ENCODE data around the gene POLE.

POLE gene

DNA sequence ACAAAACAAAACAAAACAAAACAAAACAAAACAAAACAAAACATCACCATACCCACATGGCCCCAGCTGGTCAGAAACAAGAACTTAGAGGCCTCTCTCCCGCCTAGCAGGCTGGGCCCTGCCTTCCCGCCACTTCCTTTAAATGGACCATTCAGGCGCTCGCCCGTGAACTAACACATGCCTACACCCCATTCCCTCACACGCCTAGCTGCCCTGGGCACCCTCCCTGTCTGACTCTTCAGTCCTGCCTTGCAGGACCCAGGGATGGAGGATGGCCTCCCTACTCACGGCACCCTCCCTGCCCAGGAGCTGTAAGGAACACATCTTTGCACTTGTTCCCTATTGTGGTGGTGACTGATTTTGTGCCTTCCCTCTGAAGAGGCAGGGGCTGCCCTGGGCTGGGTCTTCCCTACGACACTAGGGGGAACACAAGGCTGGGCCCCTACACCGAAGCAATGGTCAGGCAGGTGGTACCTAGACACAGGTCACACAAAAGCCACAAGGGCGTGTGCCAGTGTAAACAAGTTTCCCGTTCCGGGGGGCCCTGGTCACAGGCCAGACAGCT lies 47.1 kb downstream of the POLE start:
- TF ChIP-seq POLR2AphosphoS5 (IDR thresholded peaks at IDR 0.05; ENCODE audit: borderline replicate concordance, low read depth, low read length) (no peak), EZH2 (IDR thresholded peaks at IDR 0.05) (no peak), FOXP2 (optimal IDR thresholded peaks at IDR 0.05; ENCODE audit: control extremely low read depth, extremely low read length, insufficient read depth) (no peak)
- Histone ChIP-seq H3K4me3 (no peak overlapping the region), H3K9ac (ENCODE audit: insufficient read length) (no peak overlapping the region), H3K36me3 (ENCODE audit: insufficient read depth, low read length) (peaks cover 85% of the 10 kb centered on the region), H3K9me3 (ENCODE audit: low read depth, low read length) (no peaks in the 10 kb centered on the region), H3K27ac (no peak overlapping the region)
- no peak for DNase-seq (ENCODE audit: low read depth, low spot score)

DNA sequence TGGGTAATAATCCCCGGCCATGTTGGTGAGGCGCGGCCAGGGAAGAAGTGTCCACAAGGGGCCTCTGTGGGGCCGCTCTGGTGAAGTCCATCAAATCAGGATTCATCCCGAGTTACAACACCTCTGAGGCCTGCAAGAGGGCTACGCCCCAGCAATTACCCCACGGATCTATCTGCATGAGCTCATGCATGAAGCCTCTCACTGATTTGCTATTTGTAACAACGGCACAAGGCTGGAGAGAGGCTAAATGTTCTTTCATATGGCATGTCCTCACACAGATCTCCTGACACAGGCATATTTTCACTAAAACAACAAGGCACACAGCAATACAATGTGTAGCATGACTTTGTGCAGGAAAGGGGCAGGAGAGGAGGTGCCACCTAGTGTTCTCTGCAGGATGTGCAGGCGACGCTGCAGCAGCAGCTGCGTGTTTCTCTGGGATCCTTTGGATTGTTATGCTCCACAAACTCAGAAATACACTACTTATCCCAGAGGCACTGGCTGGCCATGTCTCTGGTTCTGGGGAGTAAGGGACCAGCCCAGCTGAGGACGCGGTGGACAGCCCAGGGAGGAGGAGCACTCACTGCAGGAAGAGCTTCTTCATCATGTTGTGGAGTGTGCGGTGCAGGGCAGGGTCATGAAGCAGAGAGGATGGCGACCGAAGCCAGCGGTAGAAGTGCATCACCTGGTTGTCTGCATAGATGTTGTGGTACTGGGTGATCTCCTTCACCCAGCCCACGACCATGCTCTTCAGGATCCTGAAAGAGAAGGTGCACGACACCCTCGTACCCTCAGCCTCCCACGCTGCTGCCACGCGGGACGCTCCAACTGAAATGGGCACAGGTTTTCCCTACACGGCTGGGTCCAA lies 48.4 kb downstream of the POLE start:
- H3K9me3 ChIP-seq (ENCODE audit: low read depth, low read length): no peaks in the 10 kb centered on the region
- H3K36me3 ChIP-seq (ENCODE audit: insufficient read depth, low read length): peaks cover 96% of the 10 kb centered on the region
- DNase-seq (ENCODE audit: low read depth, low spot score): no peak
- H3K4me3 ChIP-seq: no peak overlapping the region
- H3K9ac ChIP-seq (ENCODE audit: insufficient read length): no peak overlapping the region
- no peak overlapping the region for H3K27ac ChIP-seq
- no peak for TF ChIP-seq FOXP2 (optimal IDR thresholded peaks at IDR 0.05; ENCODE audit: control extremely low read depth, extremely low read length, insufficient read depth)

DNA sequence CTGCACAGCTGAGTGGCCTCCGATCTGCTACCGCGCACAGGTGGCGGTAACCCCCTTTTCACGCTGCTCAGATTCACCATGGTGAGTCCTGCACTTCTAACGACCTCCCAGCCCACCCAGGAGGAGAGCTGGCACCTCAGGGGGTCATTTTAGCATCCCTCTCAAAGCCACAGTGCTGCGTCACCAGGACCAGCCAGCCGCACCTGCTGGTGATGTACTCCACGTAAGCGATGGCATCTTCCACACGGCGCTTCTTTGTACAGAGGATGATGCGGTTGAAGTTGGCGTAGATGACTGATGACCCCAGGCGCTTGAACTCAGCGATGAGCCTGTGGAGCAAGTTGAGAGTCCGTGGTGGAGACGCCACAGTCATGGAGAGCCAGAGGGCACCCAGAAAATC lies 49.3 kb downstream of the POLE start:
- H3K27ac ChIP-seq: no peak overlapping the region
- peaks cover 94% of the 10 kb centered on the region for H3K36me3 ChIP-seq (ENCODE audit: insufficient read depth, low read length)
- H3K9me3 ChIP-seq (ENCODE audit: low read depth, low read length): no peaks in the 10 kb centered on the region

DNA sequence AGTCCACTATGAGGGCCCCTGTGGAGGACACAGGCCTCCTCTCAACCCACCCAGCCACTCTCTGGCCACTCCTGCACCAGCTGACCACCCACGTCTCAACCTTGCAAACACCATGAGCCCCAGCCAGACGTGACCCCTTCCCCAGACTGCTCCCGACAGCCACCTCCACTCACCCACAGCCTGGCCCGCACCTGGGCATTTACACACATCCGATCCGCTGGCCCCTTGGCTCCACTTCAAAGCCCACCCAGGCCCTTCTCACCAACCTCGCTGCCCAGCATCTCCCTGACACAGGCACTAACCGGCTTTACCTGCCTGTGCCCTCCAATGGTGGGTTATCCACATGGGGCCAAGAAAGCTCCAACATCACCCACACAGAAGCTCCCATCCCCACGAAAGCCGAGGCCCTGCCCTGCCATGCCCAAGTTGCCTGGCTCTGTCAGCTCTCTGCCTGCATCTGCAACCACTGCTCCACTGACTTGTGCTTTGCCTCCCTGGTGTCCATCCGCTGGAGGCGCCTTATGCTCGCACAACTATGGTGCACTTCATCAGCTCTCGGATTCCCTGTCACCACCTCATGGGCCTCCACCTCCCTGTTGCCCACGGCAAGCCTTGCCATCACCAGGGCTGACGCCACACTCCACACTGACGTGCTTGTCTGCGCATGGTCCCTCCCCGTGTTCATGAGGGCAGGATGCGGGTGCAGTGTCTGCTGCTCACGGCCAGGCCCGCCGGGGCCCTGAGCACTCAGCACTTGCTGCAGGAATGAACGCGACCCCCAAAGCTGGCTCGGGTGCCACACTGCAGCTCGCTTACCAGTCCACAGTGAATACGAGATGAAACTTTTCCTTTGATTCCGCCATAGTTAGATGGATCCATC lies 51.8 kb downstream of the POLE start:
- H3K9me3 ChIP-seq (ENCODE audit: low read depth, low read length): no peaks in the 10 kb centered on the region
- TF ChIP-seq EZH2 (IDR thresholded peaks at IDR 0.05): no peak
- no peak for TF ChIP-seq FOXP2 (optimal IDR thresholded peaks at IDR 0.05; ENCODE audit: control extremely low read depth, extremely low read length, insufficient read depth)
- no peak for TF ChIP-seq POLR2AphosphoS5 (IDR thresholded peaks at IDR 0.05; ENCODE audit: borderline replicate concordance, low read depth, low read length)
- no peak overlapping the region for H3K9ac ChIP-seq (ENCODE audit: insufficient read length)
- no peak overlapping the region for H3K4me3 ChIP-seq
- peaks cover 93% of the 10 kb centered on the region for H3K36me3 ChIP-seq (ENCODE audit: insufficient read depth, low read length)
- H3K27ac ChIP-seq: no peak overlapping the region
- DNase-seq (ENCODE audit: low read depth, low spot score): no peak

More for the DNA sequence above, 49.3 kb downstream of the POLE start:
- no peak for DNase-seq (ENCODE audit: low read depth, low spot score)
- Histone ChIP-seq H3K9ac (ENCODE audit: insufficient read length) (no peak overlapping the region), H3K4me3 (no peak overlapping the region)
- TF ChIP-seq FOXP2 (optimal IDR thresholded peaks at IDR 0.05; ENCODE audit: control extremely low read depth, extremely low read length, insufficient read depth) (no peak), POLR2AphosphoS5 (IDR thresholded peaks at IDR 0.05; ENCODE audit: borderline replicate concordance, low read depth, low read length) (no peak), EZH2 (IDR thresholded peaks at IDR 0.05) (no peak)

DNA sequence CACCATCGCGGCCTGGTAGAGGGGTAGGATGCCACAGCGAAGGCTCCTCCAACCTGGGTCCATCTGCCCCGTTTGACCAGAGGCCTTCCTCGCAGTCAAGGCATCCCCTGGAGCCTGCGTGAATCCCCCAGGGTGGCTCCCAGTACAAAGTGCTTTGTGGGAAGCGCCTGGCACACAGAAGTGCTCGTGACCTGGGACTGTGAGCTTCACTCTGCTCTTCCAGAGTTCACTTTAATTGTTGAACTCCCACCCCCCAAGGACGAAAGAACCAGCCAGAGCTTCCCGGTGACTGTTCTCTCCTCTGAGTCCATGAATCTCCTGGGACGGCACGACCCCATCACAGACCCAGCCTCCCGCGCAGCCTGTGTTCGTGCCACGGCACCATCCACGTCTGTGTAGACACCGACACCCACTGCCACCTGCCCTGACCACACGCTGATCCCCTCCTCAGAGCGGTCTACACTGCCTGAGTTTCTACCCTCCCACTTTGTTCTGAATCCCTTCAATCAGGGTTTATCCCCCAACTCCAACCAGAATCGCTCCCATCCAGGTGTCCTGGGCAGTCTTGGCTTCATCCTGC lies 52.6 kb downstream of the POLE start:
- no peak overlapping the region for H3K27ac ChIP-seq
- DNase-seq (ENCODE audit: low read depth, low spot score): no peak
- peaks cover 97% of the 10 kb centered on the region for H3K36me3 ChIP-seq (ENCODE audit: insufficient read depth, low read length)
- H3K4me3 ChIP-seq: no peak overlapping the region
- TF ChIP-seq EZH2 (IDR thresholded peaks at IDR 0.05): no peak
- no peak for TF ChIP-seq POLR2AphosphoS5 (IDR thresholded peaks at IDR 0.05; ENCODE audit: borderline replicate concordance, low read depth, low read length)
- TF ChIP-seq FOXP2 (optimal IDR thresholded peaks at IDR 0.05; ENCODE audit: control extremely low read depth, extremely low read length, insufficient read depth): no peak
- H3K9ac ChIP-seq (ENCODE audit: insufficient read length): no peak overlapping the region
- no peaks in the 10 kb centered on the region for H3K9me3 ChIP-seq (ENCODE audit: low read depth, low read length)

DNA sequence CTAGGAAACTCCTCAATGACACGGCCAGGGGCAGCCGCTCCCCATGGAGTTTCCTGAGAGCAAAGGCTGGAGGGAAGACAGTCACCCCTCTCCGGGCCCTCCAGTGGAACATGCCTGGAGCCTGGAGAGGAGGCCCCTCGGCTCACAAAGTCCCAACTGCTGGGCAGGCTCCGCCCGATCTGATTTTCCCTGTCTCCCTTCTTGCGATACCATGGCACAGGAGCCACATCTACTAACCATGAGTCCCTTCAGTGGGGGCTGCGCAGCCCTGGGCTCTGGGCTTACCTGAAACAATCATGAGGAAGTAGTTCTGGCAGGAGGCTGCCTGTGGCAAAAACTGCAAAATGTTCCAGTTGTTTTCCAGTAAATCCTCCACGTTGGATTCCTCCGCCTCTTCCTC lies 53.2 kb downstream of the POLE start:
- TF ChIP-seq FOXP2 (optimal IDR thresholded peaks at IDR 0.05; ENCODE audit: control extremely low read depth, extremely low read length, insufficient read depth) (no peak), EZH2 (IDR thresholded peaks at IDR 0.05) (no peak), POLR2AphosphoS5 (IDR thresholded peaks at IDR 0.05; ENCODE audit: borderline replicate concordance, low read depth, low read length) (no peak)

DNA sequence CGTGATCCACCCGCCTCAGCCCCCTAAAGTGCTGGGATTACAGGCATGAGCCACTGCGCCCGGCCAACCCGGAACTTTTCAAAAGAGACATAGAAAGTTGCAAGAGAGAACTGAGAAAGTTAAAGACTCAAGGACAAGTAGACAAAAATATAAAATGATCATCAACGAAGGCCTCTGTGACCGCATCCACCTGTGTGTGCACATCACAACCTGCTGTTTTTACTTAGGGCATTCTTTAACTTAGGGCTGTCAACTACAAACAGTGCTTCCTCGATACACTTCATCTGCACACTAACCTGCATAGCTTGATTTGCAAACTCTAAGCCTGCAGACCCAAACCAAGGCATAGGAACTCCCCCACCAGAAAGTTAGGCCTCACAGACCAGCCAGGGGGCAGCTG lies 53.7 kb downstream of the POLE start:
- no peak for TF ChIP-seq FOXP2 (optimal IDR thresholded peaks at IDR 0.05; ENCODE audit: control extremely low read depth, extremely low read length, insufficient read depth)
- TF ChIP-seq EZH2 (IDR thresholded peaks at IDR 0.05): no peak
- no peak for TF ChIP-seq POLR2AphosphoS5 (IDR thresholded peaks at IDR 0.05; ENCODE audit: borderline replicate concordance, low read depth, low read length)
- Histone ChIP-seq H3K9ac (ENCODE audit: insufficient read length) (no peak overlapping the region), H3K9me3 (ENCODE audit: low read depth, low read length) (no peaks in the 10 kb centered on the region), H3K27ac (no peak overlapping the region), H3K36me3 (ENCODE audit: insufficient read depth, low read length) (peaks cover 96% of the 10 kb centered on the region), H3K4me3 (no peak overlapping the region)
- no peak for DNase-seq (ENCODE audit: low read depth, low spot score)

More for the DNA sequence above, 53.2 kb downstream of the POLE start:
- Histone ChIP-seq H3K9ac (ENCODE audit: insufficient read length) (no peak overlapping the region), H3K27ac (no peak overlapping the region), H3K4me3 (no peak overlapping the region), H3K36me3 (ENCODE audit: insufficient read depth, low read length) (peaks cover 97% of the 10 kb centered on the region), H3K9me3 (ENCODE audit: low read depth, low read length) (no peaks in the 10 kb centered on the region)
- no peak for DNase-seq (ENCODE audit: low read depth, low spot score)

Data from SK-N-MC (cell line).